ENCODE results near the gene EHMT2.
A peak's percentile ranks its signal among the peaks of the same experiment; 100 is the strongest.
"Not testable (repeated sequence)": the region's sequence is repeated elsewhere in the genome, so short reads cannot be mapped to it uniquely, and the experiment has no call there.

EHMT2 gene

GRCh38 chr6:31915351-31915750, 17.9 kb upstream of the EHMT2 start:
- DNase-seq (ENCODE audit: low read depth), result no peak

DNA sequence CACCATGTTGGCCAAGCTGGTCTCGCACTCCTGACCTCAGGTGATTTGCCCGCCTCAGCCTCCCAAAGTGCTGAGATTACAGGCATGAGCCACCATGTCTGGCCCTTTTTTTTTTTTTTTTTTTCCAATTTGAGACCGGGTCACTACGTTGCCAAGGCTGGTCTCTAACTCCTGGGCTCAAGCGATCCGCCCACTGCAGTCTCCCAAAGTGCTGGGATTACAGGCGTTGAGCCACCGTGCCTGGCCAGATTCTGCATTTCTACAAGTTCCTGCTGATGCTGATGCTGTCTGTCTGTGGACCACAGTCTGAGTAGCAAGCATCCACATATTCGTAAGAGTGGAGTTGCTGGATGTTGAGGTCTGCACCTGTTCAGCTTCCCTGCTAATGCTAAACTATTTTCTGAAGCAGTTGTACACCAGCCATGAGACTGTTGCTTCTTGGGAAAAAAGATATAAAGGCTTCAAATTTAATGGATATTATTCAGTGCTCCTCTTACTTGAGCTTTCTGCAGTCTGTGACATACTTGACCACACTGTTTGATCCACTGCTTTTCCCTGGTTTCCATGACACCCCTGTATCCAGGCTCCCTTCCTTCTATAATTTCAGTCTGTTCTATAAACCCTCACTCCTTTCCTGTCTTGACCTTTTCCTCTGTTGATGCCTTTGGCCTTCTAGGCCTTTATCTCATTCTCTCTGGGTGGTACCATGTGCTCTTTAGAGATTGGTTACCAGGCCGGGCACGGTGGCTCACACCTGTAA, 14.5 kb upstream of the EHMT2 start:
- DNase-seq (ENCODE audit: low read depth), result no peak

- not testable (repeated sequence) for DNase-seq (ENCODE audit: low read depth)
These were observed 11.8 kb upstream of the EHMT2 start for GRCh38 chr6:31909298-31909697.

DNA sequence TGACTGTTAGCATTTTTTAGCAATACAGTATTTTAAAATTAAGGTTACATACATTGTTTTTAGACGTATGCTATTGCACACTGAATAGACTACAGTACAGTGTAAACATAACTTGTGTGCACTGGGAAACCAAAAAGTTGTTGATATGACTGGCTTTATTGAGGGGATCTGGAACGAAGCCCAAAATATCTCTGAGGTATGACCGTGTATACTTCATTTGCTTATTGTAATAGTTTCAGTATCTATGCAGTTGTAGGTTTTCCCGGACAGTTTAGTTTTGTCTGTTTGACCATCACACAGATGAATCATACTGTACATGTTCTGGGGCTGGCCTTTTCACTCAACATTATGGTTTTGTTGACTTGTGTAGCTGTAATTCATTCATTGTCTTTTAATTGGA, 11.3 kb upstream of the EHMT2 start:
- DNase-seq (ENCODE audit: low read depth), result no peak

GRCh38 chr6:31908255-31908654, 10.8 kb upstream of the EHMT2 start:
- DNase-seq (ENCODE audit: low read depth), result not testable (repeated sequence)

DNA sequence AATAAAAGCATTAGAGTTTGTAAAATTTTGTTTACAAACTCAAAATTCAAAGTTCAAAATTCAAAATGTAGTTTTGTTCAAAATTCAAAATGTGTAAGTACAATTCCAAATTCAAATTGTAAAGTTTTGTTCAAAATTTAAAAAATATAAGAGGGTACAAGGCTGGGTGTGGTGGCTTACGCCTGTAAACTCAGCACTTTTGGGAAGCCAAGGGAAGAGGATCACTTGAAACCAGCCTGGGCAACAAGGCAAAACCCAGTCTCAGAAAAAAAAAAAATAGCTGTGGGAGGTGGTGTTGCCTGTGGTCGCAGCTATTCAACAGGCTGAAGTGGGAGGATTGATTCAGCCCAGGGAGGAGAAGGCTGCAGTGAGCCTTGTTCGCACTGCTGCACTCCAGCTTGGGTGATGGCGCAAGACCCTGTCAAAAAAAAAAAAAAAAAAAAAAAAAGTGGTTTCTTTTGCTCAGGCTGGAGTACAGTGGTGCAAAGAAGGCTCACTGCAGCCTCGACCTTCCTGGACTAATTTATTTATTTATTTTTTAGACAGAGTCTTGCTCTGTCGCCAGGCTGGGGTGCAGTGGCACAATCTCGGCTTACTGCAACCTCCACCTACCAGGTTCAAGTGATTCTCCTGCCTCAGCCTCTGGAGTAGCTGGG, 9.8 kb upstream of the EHMT2 start:
- no peak for DNase-seq (ENCODE audit: low read depth)

DNA sequence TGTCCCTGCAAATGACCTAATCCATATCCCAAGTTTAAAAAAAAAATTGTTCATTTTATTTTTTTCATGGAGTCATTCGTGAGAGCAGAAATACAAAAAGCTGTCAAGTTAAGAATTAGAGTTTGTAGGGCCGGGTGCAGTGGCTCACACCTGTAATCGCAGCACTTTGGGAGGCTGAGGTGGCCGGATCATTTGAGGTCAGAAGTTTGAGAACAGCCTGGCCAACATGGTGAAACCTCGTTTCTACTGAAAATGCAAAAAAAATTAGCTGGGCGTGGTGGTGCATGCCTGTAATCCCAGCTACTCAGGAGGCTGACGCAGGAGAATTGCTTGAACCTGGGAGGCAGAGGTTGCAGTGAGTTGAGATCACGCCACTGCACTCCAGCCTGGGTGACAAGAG, 9.2 kb upstream of the EHMT2 start:
- not testable (repeated sequence) for DNase-seq (ENCODE audit: low read depth)

GRCh38 chr6:31906122-31906521, 8.6 kb upstream of the EHMT2 start:
- no peak for DNase-seq (ENCODE audit: low read depth)

- DNase-seq (ENCODE audit: low read depth), result no peak
These were observed 7.5 kb upstream of the EHMT2 start for GRCh38 chr6:31905041-31905440.

- DNase-seq (ENCODE audit: low read depth), result no peak
These were observed 6.5 kb upstream of the EHMT2 start for GRCh38 chr6:31903957-31904356.

- peak; percentile 73 for DNase-seq (ENCODE audit: low read depth)
These were observed 4.6 kb upstream of the EHMT2 start, which contains the start of gene ZBTB12 for GRCh38 chr6:31901953-31902643. ZBTB12 (minus strand) TSS chr6:31902086; CDS start chr6:31901305, 781 bp downstream.

GRCh38 chr6:31901415-31901952, 4.0 kb upstream of the EHMT2 start:
- DNase-seq (ENCODE audit: low read depth), result peak; percentile 56

DNA sequence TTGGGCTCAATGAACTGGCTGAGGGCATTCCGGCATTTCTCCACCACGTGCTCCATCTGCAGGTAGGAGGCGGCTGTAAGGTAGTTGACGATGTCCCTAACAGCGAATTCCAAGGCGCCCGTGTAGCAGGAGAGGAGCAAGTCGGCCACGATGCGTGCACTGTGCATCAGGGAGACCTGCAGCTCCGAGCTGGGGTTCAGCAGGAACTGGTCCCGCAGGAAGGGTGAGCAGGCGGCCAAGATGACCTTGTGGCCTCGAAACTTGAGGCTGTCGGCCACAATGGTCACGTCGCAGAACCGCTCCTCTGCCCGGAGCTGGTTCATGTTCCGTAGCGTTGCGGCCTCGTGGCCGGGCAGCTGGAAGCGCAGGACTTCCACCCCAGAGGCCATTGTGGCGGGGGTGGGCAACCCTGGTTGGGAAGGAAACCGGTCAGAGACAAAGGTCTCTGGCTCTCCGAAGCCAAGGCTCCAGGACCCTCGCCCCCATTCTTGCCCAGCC, 3.5 kb upstream of the EHMT2 start:
- DNase-seq (ENCODE audit: low read depth), result no peak

DNA sequence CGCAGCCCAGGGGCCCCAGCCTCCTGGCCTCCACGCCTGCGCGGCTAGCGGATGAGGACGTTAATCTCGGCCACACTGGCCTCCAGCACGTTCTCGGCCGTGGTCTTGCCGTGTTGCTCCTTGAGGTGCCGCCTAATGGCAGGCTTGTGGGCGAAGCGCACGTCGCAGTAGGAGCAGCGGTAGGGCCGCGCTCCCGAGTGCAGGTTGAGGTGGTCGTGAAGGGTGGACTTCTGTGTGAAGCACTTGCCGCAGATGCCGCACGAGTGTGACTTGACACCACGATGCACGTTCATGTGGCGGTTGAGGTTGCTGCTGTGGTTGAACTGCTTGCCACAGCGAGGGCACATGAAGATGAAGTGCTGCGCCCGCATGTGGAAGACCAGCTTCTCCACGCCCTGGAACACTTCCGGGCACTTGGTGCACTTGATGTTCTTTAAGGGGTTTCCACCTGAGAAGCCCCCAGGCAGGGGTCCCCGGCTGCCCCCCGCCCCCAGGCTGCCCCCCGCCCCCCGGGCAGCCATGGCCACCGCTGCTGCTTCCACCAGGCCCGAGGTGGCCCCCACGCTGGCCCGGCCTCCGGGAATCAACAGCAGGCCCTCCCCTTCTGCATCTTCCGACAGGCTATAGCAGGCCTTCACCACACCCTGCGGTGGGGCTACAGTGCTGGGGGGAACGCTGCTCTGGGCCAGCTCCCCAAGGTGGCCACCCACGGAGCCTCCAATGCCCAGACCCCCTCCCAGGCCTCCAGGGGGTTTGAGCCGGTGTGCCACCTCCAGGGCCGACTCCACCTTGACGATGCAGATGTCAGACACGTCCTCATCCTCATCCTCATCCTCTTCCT, 2.6 kb upstream of the EHMT2 start:
- no peak for DNase-seq (ENCODE audit: low read depth)

GRCh38 chr6:31899215-31899614, 1.7 kb upstream of the EHMT2 start:
- no peak for DNase-seq (ENCODE audit: low read depth)

- no peak for DNase-seq (ENCODE audit: low read depth)
These were observed 999 bp upstream of the EHMT2 start for GRCh38 chr6:31898383-31899011.

- no peak for DNase-seq (ENCODE audit: low read depth)
These were observed 464 bp downstream of the EHMT2 start for GRCh38 chr6:31896856-31897611.

- DNase-seq (ENCODE audit: low read depth), result no peak
These were observed 1.0 kb downstream of the EHMT2 start for GRCh38 chr6:31896493-31896855.

GRCh38 chr6:31892821-31893220, 4.7 kb downstream of the EHMT2 start:
- no peak for DNase-seq (ENCODE audit: low read depth)

GRCh38 chr6:31889331-31889972, 8.0 kb downstream of the EHMT2 start:
- no peak for DNase-seq (ENCODE audit: low read depth)
